ENCODE results near the gene PLD1. TPM values are rescaled to one million over a fixed set of nuclear protein-coding genes. Genes with fewer than 3 reads are reported as not detected.
"Not testable (repeated sequence)": the region's sequence is repeated elsewhere in the genome, so short reads cannot be mapped to it uniquely, and the experiment has no call there.

Gene PLD1
- total RNA-seq, 1 donor from 2014 or later: 4.1 TPM

DNA sequence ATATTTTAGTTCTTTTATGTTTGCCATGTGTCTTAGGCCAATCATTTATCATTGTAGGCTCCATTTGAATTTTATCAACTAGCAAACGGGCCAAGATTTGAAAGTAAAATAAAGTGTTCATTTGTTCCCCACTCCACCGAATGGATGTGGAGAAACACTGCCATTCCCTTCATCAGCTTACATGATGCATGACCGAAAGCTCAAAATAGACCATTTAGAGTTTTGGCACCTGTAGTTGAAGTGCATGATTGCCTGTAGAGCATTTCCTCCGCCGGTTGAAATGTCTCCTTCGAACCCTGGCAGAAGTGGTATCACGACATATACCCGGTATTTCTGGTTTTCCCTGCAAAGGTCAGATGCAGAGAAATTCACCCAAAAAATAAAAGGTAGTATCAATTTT, 165.6 kb downstream of the PLD1 start:
- FAIRE-seq: no peak
- no peak for DNase-seq (ENCODE audit: low spot score in 2 of 2)

DNA sequence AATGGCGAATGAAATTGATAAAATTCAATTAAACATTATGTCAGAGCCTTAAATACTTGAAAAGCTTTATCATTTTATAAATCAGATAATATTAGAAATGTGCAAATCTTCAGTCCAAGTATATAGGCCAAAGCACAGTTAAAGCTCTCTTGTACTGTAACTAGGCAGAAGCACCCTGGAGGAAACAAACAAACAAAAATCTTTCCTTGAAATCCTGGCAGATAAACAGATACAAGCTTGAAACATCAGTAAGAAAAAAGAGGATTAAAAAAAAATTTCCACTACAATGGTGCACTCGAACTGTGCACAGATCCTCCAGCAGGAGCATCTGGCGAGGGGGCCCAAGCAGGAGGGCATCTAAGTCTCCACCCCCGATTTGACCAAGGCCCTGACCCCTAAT, 166.6 kb downstream of the PLD1 start:
- no peak for DNase-seq (ENCODE audit: low spot score in 2 of 2)
- no peak for FAIRE-seq

DNA sequence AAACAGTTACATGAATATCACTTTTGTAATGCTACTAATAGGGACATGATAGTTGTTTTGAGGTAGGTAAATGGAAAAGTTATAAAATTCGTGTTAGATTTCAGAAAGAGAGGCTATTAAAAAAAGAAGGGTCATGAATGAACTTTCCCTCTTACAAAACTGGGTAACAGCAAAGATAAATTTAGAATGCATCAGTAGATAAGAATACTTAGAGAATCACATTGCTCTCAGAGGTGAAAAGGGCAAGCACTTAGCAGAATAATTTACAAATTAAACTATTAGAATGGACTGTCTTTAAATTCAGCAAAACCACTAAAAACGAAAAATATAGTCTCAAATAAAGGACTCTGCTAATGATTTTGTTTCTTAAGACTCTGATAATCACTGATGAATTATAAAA, 167.2 kb downstream of the PLD1 start:
- FAIRE-seq: no peak
- DNase-seq (ENCODE audit: low spot score in 2 of 2): no peak

DNA sequence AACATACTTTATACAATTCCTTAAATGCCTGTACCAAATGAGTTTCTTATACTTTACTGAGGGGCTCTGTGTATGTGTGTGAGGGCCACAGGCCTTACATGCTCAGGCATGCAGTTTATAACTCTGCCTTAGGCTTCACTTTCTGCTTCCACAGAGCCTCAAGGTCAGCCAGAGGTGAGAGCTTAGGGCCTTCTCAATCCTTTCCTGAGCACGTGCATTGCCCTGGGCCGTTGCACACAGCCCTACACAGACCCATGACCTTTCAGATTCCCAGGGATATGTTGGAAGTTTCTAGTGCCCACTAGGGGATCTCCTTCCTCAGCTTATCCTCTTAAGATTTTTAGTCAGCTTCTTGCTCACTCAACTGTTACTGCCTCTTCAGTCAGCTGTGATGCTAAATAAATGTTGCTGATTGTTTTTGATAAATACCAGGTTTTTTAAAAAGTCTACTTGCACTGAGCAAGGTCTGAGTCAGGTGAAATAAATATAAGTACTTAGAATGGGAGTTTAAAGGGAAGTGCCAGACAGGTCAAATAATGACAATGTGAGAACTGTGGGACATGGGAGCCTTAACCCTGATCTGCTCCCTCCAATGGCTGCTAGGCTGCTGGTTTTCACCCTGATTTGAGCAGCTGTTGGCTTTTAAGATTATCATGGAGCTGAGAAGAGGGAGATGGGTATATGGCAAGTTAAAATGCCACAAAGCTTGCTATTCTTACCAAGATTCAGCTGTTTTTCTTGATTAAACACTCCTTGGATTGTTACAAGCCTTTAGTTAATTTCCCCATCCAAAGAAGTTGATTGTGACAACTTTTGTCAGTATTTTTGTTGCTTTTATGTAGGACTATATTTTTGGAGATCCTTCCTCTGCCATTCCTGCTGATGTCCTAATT, 169.5 kb downstream of the PLD1 start:
- FAIRE-seq (no peak), DNase-seq (ENCODE audit: low spot score in 2 of 2) (no peak)

DNA sequence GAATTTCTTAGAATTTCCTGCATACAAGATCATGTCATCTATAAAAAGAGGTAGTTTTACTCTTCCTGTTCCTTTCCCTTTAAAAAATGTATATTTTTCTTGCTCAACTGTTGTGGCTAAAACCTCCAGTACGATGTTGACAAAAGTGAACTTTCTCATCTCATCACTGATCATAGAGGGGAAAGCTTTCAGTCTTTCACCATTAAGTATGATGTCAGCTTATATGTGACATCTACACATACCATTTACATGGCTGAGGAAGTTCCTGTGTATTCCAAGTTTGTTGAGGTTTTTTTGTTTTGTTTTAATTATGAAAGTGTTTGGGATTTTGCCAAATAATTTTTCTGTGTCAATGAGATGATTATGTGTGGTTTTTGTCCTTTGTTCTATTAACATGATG, 173.6 kb downstream of the PLD1 start:
- no peak for FAIRE-seq
- DNase-seq (ENCODE audit: low spot score in 2 of 2): no peak

DNA sequence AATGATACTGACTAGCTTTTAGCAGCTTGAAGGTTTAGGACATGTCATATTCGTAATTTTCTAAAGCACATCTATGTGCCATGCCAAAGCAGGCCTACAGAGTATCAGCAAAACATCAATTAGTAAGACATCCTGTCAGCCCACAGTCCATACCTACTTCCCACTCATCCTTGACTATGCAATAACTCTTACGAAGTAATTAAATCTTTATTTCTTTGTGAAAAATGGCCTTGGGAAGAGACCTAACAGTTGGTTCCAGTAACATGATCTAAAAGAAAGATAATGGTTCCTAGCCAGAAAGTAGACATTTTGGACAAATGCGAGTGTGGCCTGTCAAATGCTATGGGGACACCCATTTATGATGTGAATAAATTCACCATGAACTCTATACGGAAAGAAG, 177.5 kb downstream of the PLD1 start:
- DNase-seq (ENCODE audit: low spot score in 2 of 2): no peak
- no peak for FAIRE-seq

DNA sequence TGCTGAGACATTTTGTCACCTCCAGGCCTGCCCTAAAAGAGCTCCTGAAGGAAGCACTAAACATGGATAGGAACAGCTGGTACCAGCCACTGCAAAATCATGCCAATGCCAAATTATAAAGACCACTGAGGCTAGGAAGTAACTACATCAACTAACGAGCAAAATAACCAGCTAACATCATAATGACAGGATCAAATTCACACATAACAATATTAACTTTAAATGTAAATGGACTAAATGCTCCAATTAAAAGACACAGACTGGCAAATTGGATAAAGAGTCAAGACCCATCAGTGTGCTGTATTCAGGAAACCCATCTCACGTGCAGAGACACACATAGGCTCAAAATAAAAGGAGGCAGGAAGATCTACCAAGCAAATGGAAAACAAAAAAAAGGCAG, 183.5 kb downstream of the PLD1 start:
- not testable (repeated sequence) for FAIRE-seq; DNase-seq (ENCODE audit: low spot score in 2 of 2)

DNA sequence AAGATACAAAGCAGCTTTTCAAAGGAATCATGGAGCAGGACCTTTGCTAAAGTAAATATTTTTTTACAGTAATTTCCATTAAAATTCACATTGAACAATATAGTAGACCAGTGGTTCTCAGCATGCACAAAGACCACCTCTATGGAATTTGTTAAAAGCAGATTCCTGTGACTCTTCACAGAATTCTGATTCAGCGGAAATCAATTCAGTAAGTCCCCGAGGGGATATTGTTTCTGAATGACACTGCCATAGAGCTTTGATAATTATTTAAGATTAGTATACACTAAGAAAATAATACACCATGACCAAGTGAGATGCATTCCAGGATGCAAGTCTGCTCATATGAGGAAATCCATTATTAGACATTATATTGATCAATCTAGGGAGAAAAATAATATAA, 188.2 kb downstream of the PLD1 start:
- DNase-seq (ENCODE audit: low spot score in 2 of 2) (no peak), FAIRE-seq (no peak)

DNA sequence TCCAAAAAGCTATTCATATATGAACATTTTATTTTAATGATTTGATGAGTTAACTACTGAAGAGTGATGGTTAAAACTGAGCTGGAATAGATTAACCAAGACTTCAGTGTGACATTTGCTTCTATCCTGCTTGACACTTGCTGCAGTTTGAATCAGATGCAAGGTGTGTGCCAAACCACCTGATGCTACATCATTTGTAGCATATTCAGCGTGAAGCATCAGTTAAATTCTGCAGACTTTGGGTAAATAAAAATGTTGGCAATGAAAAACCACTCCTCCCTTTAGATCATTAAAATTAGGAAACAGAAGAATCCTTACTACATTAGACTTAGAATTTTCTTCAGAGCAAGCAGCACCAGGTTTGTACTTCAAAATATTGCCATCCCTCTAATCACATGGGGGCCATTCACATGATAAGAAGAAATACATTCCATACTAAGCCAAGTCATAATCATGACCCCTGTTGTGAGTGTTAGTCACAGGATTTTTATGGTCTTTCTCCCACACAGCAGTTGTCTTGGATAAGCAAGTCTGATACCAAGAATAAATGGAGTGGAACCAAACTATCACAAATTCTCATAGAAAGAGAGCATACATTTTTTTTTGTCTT, 189.4 kb downstream of the PLD1 start:
- DNase-seq (ENCODE audit: low spot score in 2 of 2): no peak

DNA sequence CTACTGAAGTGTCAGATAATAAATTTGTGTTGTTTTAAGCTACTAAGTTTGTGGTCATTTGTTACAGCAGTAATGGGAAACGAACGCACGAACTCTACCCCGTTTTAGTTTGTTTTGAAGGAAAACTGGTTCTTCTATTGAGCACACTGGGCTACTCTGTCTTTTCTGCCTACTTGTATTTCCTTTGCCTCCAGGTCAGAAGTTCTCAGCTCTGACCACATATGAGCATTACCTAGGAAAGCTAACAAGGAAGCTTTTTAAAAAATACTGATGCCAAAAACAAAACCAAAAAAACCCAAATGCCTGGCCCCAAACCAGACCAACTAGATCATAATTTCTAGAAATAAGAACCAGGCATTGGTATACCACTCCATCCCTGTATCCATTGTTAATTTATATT, 193.5 kb downstream of the PLD1 start:
- FAIRE-seq: no peak
- no peak for DNase-seq (ENCODE audit: low spot score in 2 of 2)

More for the DNA sequence above, 189.4 kb downstream of the PLD1 start:
- no peak for FAIRE-seq

DNA sequence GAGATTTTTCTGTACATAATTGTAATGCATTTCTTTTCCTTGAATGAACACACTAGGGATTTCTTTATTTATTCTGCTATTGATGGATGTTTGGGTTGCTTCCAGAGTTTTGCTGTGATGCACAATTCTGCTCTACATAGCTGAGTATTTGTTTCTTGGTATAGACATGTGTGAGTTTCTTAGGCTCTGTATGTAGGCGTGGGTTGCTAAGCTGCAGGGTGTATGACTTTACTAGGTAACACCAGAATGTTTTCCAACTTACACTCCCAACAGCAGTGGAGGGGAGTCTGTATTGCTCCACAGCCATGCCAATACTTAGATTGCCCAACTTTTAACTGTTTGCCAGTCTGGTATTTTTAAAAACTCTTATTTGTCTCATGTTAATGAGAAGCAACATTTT, 194.6 kb downstream of the PLD1 start:
- FAIRE-seq: no peak
- DNase-seq (ENCODE audit: low spot score in 2 of 2): no peak

DNA sequence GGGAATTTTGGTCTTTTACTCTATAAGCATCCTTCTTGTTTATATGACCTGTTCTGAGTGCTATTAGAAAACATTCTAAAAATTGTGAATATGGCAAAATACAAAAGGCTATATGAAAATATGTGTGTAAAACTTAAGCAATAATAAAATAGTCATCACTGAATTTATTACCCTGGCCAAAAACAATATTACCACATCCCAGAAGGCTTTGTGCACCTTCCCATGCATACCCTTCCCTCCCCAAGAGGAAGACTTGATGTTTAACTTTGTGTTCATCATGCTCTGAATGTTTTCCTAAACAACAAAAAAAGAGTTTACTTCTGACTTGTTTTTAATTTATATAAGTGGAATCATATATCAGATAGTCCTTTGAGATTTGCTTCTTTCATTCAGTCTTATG, 195.0 kb downstream of the PLD1 start:
- FAIRE-seq: no peak
- DNase-seq (ENCODE audit: low spot score in 2 of 2): no peak

DNA sequence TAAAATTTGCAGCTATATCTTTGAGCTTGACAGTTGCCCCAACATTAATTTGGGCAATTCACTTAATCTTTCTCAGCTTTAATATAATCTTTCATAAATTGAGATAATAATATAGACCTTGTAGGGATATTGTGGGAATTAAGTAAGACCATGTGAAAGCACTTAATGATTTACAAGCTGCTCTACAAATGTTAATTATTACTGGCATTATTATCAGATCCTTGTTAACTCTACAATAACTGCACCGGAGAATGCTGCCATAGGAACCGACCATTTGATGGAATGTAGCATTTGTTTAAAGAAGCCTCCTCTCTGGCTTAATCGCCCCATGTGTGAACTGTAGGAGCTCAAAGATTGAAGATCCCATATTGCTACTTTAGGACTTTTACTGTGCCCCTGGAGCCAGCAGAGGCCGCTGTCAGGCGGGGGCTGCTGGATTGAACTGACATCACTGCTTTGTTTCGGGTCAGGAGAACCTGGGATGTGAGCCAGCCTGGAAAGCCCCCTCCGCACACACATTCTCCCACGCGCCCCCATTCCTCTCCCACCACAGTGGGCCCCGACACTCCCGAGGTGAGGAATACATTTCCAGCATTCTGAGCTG, 195.9 kb downstream of the PLD1 start:
- FAIRE-seq (no peak), DNase-seq (ENCODE audit: low spot score in 2 of 2) (no peak)

DNA sequence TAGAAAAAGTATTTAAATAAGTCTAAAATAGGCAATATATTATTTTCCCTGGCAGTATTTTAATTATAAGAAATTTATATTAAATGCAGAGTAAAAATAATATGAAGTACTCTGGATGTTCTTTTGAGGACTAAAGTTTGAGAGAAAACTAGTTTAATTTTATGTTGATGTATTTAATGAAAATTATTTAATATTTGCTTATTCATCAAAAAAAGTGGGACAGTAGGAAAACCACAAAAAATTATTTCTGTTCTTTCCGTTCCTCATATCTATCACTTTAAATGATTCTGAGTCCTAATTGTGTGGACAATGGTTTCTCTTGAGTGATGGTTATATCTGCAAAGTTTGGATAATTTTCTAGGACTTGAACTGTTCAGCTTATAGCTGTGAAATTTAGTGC, 202.8 kb downstream of the PLD1 start:
- FAIRE-seq (no peak), DNase-seq (ENCODE audit: low spot score in 2 of 2) (no peak)

DNA sequence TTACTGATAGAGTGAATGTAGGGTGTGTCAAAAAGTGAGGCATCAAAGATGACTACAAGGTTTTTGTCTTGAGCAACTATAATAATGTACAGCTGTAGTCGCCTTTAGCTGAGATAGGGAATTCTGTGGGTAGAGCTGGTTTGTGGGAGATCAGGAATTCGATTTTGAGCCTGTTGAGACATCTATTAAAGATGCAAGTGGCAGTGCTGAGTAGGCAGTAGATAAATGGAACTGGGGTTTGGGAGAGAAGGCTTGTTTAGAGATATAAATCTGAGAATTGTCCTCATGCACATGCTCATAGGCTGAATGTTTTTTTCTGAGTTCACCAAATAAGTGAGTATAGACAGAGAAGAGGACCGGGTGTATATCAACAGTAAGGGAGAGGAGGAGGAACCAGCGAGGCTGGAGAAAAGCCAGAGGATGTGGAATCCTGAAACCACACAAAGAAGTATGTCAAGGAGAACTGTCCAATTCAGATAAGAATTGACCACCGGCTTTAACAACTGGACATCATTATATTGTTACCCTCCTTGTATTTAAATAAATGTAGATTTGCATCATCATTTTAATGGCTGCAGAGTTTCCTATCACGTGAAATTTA, 204.0 kb downstream of the PLD1 start:
- DNase-seq (ENCODE audit: low spot score in 2 of 2) (no peak), FAIRE-seq (no peak)

DNA sequence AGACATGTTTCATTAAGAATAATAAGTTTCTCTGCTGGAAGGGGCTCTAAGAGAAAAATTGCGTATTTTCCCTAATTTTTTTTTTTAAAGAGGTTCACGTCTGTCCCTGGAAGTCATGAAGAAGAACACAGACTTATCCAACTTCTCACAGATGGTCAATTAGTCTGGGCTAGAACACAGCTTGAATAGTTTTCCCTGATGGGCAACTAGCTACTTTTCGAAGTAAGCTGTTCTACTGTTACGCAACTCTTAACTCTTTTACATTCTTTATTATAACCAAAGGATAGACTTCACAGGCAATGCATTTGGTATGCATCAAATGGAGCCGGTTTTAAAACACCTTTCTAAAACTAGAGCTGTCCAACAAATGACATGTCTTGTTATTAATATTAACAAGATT, 205.9 kb downstream of the PLD1 start:
- DNase-seq (ENCODE audit: low spot score in 2 of 2) (no peak), FAIRE-seq (no peak)

DNA sequence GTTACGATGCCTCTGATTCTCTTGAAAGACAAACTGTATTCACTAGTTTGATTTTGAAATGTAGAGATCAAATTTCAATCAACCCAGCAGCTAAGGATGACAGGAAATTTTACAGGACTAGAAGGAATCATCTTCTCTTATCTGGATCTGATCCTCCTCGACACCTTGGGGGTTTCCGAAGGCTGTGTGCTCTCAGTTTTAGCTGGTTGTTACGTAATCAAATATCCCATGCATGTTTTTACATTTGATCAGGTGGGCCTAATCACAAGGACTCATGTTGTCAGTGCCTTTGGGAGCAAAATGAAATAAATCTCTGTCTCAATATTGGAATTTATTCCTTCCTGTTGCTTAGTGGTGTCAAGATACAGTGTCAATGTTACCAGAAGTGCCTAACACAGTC, 208.2 kb downstream of the PLD1 start:
- no peak for DNase-seq (ENCODE audit: low spot score in 2 of 2)
- FAIRE-seq: no peak

DNA sequence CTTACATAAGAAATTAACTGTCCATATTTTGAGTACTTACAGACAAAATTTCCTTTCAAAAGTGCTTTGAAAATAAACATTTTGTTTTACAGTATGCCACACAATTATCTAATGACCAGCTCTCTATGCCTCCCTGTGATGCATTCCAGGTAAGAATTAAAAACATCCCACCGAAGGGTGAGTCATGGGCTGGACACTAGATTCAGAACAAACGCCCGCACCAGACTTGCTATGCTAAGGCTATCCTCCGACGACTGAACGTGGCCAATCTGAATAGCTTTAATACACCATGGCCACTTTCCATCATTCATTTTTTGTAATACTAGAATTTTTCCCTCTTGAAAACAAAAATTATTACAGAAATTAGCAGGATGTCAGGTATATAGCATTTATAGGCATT, 210.3 kb downstream of the PLD1 start:
- DNase-seq (ENCODE audit: low spot score in 2 of 2) (no peak), FAIRE-seq (no peak)

DNA sequence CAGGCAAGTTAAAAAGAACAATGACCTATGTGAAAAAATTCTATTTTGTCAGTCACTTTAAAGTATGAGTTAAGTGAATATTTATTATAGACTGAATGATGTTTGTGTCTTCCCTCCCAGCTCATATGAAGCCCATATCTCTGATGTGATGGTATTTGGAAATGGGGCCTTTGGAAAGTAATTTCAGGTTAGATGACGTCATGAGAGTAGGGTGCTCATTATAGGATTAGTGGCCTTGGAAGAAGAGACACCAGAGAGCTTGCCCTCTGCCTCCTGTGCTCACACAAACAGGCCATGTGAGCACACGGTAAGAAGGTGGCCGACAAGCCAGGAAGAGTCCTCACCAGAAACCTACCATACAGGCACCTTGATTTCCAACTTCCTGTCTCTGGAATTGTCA, 211.3 kb downstream of the PLD1 start:
- FAIRE-seq (no peak), DNase-seq (ENCODE audit: low spot score in 2 of 2) (no peak)

DNA sequence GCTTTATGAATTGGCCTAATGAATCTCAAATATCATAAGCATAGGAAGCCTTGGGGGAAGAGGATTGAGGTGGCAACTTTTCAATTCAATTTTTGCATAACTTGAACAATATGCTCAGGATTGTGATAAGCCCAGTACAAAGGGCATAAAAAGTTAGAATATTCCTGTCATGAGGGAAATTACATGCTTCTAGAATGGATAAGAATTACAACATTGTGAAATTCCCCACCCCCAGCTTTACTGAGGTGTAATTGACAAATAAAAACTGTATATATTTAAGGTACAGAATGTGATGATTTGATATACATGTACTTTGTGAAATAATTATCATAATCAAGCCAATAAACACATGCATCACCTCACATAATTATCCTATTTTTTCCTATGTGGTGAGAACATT, 217.5 kb downstream of the PLD1 start:
- no peak for DNase-seq (ENCODE audit: low spot score in 2 of 2)
- FAIRE-seq: no peak

DNA sequence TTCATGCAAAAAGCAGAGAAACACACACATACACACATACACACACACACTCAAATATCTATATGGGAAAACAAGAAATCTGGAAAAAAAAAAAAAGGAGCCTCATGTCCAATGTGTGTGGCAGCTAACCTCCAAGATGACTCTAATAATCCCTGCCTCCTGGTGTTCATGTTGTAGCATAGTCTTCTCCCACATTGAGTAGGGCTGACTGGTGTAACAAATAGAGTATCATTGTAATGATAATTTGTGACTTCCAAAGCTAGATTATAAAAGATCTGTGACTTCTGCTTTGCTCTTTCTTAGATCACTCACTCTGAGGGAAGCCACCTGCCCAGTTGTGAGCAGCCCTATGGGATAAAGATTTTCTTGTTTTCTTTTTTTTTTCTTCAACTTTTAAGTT, 219.2 kb downstream of the PLD1 start:
- DNase-seq (ENCODE audit: low spot score in 2 of 2): no peak
- FAIRE-seq: no peak
